Measurements from ENCODE around the gene FXN.
"Not testable (repeated sequence)": the region's sequence is repeated elsewhere in the genome, so short reads cannot be mapped to it uniquely, and the experiment has no call there.

The FXN gene

GRCh38 chr9:69027355-69028097 is 8.0 kb upstream of the FXN start:
- DNase-seq, result peak; percentile 36 to 39

DNA sequence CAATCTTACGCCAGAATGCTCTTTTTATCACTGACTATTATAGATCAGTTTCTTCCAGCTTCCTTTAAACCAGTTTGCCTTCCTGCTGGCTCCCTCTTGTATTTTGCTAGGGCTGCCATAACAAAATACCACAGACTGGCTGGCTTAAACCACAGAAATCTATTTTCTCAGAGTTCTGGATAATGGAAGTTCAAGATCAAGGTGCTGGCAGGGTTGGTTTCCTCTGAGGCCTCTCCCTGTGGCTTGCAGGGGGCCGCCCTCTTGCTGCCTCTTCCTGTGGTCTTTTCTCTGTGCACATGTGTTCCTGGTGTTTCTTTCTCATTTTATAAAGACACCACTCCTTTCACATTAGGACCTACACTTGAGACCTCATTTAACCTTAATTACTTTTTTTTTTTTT is 6.8 kb upstream of the FXN start:
- DNase-seq, result no peak

DNA sequence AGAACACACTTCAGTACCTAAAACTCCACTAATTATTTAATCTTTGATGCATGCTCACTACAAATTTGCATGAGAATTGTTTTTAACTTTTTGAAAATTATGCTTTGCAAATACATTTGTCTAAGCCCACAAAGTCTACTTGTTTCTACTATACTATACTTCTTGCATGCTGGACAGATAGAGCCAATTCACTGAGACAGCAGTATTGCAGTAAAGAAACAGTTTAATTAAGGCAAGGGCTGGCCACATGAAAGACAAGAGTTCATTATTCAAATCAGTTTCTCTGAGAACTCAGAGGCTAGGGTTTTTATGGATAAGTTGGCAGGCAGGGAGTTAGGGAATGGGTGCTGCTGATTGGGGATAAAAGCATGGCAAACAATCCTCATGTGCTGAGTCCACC is 6.0 kb upstream of the FXN start:
- no peak for DNase-seq

DNA sequence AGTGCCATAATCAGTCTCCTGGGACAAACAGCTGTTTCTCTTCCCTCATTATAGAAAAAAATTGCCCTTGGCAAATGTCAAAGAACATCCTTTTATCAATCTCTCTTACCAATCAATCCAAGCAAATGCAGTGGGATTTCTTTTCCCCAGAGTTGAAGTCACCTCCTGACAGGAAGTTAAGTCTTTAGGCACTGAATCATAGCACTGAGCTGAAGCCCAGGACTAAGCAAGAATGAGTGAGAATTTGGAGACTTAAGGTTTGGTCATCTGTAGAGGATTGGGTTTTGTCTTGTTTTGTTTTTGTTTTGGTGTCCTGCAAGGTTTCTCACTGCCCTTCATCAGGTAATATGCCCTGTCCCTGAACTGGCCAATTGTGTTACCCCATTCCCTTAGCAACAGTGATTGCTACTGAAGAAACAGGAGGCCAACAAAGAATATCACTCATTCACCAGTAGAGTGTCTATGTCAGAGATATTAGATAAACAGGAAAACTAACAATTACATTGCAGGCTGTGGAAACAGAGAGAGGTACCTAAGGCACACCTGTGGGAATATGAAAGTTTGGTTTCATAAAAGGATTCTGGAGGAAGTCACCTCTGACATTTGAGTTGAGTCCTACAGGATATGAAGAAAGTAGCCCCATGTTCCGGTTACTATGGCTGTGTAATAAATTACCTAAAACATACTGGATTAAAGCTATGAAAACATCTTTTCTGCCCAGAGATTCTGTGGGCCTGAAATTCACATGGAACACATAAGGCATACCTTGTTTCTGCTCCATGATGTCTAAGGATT is 4.5 kb upstream of the FXN start:
- no peak for DNase-seq

GRCh38 chr9:69034071-69034470 is 1.5 kb upstream of the FXN start:
- no peak for DNase-seq

GRCh38 chr9:69036309-69036708 is 757 bp downstream of the FXN start:
- peak; percentile 17 for DNase-seq

DNA sequence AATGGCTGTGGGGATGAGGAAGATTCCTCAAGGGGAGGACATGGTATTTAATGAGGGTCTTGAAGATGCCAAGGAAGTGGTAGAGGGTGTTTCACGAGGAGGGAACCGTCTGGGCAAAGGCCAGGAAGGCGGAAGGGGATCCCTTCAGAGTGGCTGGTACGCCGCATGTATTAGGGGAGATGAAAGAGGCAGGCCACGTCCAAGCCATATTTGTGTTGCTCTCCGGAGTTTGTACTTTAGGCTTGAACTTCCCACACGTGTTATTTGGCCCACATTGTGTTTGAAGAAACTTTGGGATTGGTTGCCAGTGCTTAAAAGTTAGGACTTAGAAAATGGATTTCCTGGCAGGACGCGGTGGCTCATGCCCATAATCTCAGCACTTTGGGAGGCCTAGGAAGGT is 1.2 kb downstream of the FXN start:
- DNase-seq, result no peak

GRCh38 chr9:69040646-69041045 is 5.1 kb downstream of the FXN start:
- no peak for DNase-seq

- no peak for DNase-seq
Observed at GRCh38 chr9:69044240-69045219, 9.0 kb downstream of the FXN start.

DNA sequence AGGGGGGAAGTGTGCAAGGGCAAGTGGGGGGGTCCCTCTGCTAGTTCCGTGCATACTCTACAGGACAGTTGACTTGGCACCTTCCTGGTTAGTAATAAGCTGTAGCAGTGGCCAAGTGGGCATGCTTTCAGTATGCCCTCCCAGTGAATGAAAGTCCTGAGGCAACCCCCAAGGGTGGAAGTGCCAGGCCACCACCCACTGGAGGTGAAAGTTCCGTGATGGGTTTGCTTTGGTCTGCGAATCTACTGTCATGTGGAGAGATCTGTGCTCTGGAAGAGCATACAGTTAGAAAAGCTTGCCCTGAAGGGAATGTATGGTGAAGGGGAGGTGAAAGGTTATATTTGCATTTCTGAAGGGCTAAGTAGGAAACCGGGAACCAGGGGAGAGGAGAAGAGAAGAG is 10.3 kb downstream of the FXN start:
- no peak for DNase-seq

DNA sequence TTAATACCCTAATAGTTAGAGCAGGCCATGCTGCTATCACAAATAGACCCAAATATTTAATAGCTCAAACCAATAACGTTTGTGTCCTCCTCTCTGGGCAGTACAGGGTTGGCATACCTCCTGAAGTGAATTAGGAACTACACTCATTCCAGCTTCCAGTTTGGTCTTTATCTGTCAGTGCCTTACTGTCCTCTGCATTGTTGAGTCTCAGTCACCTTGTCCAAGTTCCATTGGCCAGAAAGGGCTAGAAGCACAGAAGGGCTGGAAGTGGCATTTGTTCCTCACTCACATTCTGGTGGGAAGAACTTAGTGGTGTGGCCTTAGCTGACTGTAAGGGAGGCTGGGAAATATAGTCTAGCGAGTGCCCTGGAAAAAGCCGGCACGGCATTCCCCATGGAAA is 11.2 kb downstream of the FXN start:
- DNase-seq, result no peak

GRCh38 chr9:69047371-69047770 is 11.8 kb downstream of the FXN start:
- no peak for DNase-seq

DNA sequence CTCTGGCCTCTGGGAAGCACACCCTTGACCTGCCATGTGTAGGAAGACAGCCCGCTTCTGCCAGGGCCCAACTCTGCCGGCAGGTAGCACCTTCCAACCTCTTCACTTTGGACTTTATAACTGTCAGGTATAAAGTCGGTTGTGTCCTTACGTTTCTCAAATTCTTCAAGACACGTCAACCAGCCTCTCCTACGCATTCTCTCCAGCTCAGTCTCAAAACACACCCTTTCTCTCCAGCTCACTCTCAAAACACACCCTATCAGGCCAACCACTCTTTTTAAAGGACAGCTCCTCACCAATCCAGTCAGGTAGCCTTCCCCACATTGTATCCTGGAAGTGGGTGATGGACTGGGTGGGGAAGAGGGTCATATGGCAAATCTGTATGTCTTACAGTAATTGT is 13.5 kb downstream of the FXN start:
- no peak for DNase-seq

DNA sequence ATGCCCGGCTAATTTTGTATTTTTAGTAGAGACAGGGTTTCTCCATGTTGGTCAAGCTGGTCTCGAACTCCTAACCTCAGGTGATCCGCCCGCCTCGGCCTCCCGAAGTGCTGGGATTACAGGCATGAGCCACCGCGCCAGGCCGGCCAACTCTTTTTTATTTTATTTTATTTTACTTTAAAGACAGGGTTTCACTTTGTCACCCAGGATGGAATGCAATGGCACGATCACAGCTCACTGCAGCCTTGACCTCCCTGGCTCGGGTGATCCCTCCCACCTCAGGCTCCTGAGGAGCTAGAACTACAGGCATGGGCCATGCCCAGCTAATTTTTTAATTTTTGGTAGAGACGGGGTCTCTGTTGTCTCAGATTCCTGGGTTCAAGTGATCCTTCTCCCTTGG is 15.4 kb downstream of the FXN start:
- DNase-seq, result not testable (repeated sequence)

DNA sequence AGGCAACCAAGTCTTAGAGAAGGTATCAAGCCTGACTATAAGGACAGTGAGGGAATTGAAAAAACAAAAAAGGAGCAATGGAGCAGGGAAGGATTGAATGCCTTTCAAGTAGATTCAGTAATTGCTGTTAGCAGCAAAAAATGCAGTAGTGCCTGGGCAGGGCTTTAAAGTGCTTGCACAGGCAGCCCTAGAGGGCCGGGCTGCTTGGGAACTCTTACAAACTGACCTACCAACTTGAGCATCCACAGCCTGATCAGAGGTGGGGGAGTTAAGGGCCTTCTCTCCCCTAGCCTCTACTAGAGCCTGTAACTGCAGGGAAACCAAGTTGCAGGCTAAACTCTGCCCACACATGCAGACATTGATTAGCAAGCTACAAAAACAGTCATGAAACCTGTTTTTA is 19.4 kb downstream of the FXN start:
- no peak for DNase-seq

- DNase-seq, result no peak
Observed at GRCh38 chr9:69056191-69056815, 20.8 kb downstream of the FXN start.

GRCh38 chr9:69058101-69058500 is 22.5 kb downstream of the FXN start:
- DNase-seq, result no peak

- DNase-seq, result no peak
Observed at GRCh38 chr9:69060766-69061165, 25.2 kb downstream of the FXN start.

- no peak for DNase-seq
Observed at GRCh38 chr9:69062195-69062594, 26.6 kb downstream of the FXN start.

DNA sequence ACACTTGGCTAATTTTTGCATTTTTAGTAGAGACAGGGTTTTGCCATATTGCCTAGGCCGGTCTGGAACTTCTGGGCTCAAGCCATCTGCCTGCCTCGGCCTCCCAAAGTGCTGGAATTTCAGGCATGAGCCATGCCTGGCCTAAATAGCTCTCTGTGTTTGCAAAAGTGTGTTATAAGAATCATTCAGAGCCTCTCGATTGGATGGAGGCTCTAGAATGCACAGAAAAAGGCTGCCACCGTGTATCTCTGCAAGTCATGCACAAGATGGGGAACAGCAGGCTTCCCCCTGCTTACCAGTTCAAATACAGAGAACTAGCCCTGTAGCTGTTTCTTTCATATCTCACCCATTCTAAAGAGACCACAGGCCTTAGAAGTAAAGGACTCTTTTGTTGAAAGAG is 28.3 kb downstream of the FXN start:
- DNase-seq, result no peak

DNA sequence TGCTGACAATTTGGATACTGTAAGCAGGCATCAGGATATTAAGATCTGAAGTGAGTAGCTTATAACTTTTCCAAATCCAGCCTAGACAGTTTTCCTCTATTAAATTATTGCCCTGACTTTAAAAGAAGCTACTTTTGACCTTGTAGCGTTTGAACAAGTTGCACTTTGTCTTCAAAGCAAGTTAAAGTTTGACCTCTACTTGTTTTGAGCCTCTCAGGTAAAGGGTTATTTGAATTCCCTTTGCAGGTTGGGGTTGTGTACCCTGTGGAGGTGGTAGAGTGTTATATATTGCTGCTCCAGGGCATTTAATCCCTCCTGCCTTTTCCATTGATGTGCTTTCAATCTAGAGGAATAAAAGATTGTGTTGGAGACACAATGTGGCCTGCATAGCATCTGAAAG is 30.1 kb downstream of the FXN start:
- DNase-seq, result no peak

DNA sequence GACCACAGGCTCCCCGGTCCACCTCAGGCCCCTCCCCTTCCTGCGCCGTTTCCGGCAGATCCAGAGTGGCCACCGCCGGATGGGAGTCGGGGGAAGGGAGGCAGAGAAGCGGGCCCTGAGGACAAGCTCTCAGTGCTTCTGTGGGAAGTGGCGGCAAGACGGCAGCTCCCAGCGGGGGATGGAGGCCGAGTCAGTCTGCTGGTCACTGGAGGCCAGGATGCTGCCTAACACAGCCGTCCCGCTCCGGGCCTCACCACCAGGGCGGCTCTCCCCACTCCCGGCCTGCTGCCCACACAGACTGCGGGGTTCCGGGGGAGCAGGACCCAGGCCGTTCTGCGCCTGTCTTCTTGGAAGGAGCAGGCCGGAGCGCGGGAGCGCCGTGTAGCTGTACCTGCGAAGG is 31.4 kb downstream of the FXN start:
- no peak for DNase-seq

- DNase-seq, result no peak
Observed at GRCh38 chr9:69070201-69070600, 34.6 kb downstream of the FXN start.

All from activated CD4-positive, alpha-beta T cell treated with anti-CD3 and anti-CD28 coated beads for 4 hours (primary cell).